IPS DF 4.7 (cell line): ENCODE data around the gene TCEAL8.

Experiments
- DNase-seq: peaks from one replicate; pipeline ENCODE4 v3.0.0-alpha.2; 2013; ENCODE audit warnings: low spot score; ENCODE audit errors: extremely low read depth

The TCEAL8 gene

DNA sequence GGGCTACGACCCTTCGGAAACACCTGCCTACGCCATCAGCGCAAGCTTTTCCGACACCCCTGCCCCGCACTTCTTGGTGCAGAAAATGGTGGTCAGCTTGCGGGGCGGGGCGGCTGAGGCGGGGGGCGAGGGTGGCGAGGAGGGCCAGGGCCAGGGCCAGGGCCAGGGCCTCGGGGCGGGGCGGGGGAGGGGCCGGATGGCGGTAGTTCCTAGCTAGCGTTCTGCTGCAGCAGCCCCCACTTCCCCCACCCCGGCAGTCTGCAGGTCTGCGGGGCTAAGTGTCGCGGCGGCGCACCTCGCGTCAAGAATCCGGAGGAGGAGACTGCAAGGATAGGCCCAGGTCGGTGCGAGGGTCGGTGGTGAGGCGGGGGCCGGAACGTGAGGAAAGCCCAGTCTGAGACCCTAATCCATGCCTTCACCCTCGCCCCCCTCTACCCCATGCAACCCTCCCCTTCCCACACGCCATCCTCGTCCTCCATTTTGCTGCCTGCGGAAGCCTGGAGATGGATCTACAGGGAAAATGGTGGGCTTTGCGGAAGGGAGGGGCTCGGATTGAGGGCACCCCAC, 39.4 kb downstream of the TCEAL8 start:
- no peak for DNase-seq

DNA sequence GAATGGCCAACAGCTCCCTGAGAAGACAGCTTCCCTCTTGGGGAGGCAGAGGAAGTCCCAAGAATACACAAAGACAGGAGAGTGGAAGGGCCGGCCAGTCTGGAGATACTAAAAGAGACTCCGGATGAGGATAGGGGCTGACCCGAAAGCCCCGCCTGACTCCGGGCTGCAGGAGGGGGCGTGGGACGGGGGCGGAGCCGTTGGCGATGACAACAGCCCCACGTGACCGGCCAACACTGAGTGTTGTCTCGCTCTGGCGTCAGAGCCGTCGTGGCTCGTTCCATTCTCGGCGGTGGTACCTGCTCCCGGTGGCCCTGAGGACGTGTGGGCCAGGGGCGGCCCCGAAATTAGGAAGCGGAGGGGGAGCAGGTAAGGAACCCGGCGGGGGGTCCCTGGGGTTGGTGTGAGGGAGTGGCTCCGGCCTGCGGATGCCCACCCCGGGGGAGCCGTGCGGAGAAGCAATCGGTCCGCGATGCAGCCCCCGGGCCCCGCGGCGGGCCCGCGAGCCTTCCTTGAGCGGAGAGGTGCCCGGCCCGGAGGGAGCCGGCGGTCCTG, 40.0 kb downstream of the TCEAL8 start, which contains the start of gene BEX4:
Gene BEX4, plus strand, starts transcription at position 239 of the 555 bp plus-strand sequence. CDS start 1,046 bp downstream, outside the sequence.
- DNase-seq, result no peak

DNA sequence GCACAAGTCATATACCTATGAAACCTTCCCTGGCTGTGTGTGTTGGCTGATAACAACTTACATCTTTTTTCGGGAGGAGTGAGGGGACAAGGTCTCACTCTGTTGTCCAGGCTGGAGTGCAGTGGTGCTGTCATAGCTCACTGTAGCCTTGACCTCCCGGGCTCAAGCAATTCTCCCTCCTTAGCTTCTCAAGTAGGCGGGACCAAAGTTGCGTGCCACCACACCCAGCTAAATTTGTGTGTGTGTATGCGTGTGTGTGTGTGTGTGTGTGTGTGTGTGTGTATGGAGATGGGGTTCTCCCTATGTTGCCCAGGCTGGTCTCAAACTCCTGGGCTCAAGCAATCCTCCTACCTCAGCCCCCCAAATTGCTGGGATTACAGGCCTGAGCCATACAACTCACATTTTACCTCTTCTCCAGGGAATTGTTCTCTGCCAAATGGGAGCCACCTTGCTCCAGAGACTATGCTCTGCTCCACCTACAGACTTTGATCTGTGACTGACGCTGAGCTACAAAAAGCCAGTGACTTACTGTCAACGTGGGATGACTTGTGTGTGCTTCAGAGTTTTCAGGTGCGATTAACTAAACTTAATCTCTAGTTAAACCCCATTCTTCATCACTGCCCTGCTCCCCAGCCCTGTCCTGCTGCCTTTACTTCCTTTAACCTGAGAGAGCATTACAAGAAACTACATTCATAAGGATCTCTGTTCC, 42.1 kb downstream of the TCEAL8 start:
- DNase-seq, result no peak

DNA sequence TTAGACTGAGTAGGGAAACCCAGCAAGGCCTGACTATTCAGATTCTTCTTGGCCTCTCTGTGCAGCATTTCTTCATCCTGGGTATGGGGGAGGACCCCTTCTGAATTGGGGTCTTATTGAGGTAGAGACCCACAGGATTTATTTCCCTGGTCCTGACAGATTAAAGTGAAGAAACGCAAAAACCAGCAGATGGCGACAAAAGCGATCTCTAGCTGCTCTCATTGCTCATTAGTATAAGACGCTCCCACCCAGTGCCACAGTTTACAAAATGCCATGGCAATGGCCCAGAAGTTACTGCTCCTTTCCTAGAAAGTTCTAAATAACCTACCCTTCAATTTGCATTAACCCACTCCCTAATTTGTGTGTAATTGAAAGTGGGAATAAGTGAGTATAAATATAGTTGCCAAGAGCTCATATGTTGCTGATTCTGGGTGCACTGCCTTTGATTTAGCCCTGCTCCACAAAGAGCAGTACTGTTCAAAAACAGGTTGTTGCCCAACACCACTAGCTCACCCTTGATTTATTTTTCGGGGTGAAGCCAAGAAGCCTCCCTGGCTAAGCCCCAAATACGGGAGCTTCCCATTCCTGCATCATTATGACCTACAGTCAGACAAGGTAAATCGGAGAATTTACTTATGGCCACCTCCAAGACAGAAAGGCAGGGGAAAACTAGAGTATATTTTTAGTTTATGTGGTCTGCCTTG, 43.8 kb downstream of the TCEAL8 start:
- DNase-seq, result no peak

DNA sequence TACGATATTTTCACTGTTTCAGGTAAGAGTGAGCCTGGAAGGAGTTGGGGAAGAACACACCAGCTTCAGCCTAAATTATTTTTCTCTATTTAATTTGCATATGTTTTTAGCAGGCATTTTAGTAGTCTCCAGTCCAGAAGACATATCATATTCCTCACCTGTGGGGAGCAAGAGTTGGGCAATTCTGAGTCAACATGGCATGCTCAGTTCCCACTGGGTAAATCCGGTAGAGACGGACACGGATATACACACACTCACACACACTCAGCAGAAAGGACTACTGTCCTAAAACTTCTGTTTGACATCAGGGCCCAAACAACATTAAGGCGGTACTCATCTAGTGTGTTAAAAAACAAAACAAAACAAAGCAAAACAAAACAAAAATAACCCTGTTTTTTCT, 44.9 kb downstream of the TCEAL8 start:
- no peak for DNase-seq
